Measurements from ENCODE around the gene PLCH2.

- no peak for TF ChIP-seq GATA2 (IDR thresholded peaks at IDR 0.05; ENCODE audit: low read depth, low read length)
- TF ChIP-seq GATA3 (IDR thresholded peaks at IDR 0.05; ENCODE audit: low read depth, low read length) = no peak
Observed at GRCh38 chr1:2528016-2528415, 51.9 kb downstream of the PLCH2 start.

Measured in SH-SY5Y (cell line).